Breast epithelium (tissue), 3 donors: Measurements from ENCODE around the gene CENPS.

ENCODE experiments used
- POLR2A ChIP-seq: fragments of 450-650 bp; IDR thresholded peaks from one replicate; pipeline ENCODE4 v1.6.1; 2016; ENCODE audit warnings: antibody characterized with exemption, mild to moderate bottlenecking, moderate library complexity
- POLR2AphosphoS5 ChIP-seq, 3 donors: sonication (generic); formaldehyde crosslinking; IDR thresholded peaks; one replicate each; pipeline ENCODE4 v1.6.1; 2017; ENCODE audit warnings: antibody characterized with exemption in 3 of 3

GRCh38 chr1:10431070-10431730 is 967 bp downstream of the CENPS start:
- TF ChIP-seq POLR2A: no peak
- TF ChIP-seq POLR2AphosphoS5 (IDR thresholded peaks at IDR 0.05): no peak
